Activated CD8-positive, alpha-beta memory T cell treated with anti-CD3 and anti-CD28 coated beads, Interleukin-2, amount 50 U/mL, for 24 hours (primary cell): ENCODE measurements around the gene PPP2R1A.
A peak's percentile ranks its signal among the peaks of the same experiment; 100 is the strongest.
"Not testable (repeated sequence)": the region's sequence is repeated elsewhere in the genome, so short reads cannot be mapped to it uniquely, and the experiment has no call there.

ENCODE experiments used
- DNase-seq: peaks from one replicate; pipeline ENCODE4 v3.0.0-alpha.2; 2020; ENCODE audit errors: extremely low read depth

The PPP2R1A gene

DNA sequence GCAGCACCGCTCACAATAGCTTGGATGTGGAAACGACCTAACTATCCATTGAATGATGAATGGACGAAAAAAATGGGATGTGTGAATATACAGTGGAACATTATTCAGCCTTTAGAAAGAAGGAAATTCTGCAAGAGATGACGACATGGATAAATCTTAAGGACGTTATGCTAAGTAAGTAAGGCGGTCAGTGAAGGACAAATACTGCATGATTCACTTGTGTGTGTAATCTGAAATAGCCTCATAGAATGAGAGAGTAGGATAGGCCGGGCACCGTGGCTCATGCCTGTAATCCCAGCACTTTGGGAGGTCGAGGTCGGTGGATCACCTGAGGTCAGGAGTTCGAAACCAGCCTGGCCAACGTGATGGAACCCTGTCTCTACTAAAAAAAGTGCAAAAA, 54.2 kb downstream of the PPP2R1A start:
- DNase-seq, result no peak

DNA sequence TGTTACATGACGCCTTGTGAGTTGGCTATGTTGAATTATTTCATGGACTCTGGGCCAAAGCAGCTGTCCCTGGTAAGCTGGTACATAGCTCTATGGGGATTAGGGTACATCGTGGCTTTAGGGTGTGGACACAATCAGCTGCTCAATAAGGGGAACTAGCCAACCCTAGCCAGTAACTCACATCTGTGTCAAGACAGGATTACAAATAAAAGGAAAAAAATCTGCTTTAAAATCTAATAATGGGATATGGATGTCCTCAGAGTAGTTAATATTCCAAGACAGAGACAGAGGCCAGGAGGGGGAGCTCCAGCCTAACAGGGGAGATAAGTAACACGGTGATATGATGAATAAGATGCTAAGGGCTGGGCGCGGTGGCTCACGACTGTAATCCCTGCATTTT, 58.4 kb downstream of the PPP2R1A start:
- peak; percentile 25 for DNase-seq

DNA sequence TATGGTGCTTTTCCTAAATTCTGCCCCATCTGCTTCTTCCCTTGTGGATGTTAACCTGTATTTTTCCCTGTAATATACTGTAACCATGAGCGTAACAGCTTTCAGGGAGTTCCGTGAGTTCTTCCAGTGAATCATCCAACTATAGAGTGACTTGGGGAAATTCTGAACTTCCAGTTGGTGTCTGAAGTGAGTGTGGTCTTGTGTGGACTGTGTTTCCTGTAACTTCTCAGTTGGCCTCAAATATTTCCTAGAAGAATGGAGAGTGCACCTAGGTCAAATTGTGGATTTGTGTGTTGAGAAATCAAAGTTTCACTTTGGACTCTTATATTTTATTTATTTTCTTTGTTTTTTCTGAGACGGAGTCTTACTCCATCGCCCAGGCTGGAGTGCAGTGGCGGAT, 68.6 kb downstream of the PPP2R1A start:
- DNase-seq, result no peak

DNA sequence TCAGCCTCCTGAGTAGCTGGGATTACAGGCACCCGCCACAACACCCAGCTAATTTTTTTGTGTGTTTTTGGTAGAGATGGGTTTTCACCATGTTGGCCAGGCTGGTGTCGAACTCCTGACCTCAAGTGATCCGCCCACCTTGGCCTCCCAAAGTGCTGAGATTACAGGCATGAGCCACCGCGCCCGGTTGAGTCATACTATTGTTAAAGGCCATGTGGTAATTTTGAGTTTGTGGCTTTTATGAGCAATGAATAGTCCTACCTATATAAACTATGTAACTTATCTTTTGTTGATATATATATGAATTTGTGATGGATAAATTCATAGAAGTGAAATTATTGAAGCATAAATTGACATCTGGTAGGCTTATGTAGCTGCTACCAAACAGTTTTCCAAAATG, 75.7 kb downstream of the PPP2R1A start:
- not testable (repeated sequence) for DNase-seq

DNA sequence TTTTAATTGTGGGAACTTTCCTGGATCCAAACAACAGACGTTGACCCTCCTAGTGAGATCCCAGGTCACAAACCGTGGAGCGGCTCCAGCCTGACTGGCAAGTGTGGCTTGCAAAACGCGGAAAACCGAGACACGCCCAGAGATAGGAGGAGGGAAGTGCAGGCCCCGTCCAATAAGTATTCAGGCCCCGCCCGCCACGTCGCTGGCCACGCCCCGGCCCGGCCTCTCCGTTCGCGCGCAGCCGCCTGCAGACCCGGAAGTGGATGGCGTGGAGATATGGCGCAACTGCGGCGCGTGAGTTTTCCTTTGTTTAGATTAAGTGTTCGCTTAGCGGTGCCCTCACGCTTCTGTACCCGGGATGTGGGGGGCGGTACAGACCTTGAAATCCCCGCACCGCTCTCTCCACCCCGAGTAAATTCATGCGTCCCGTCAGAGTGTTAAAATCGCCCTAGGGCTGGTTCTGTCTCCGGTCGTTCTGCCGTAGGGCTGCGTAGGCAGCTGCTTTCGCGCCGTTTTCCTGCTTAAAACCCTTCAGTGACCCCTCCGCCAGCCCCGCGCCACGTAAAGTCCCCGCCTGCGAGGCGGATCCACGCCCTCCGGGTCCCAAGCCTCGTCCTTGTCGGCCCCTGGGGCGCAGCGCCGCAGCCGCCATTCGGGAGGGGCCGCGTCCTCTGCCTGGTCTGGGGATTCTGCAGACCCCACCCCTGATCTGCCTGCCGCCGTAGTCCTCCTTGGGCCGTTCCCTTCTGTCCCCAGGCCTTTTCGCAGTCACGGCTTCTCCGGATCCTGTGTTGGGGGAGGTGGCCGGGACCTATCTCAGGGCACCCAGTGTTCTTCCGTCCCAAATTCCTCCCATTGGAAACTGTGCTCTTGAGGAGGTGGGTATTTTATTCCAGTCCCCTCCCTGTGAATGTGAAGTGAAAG, 79.7 kb downstream of the PPP2R1A start, which contains the start of gene ZNF766:
TSS of gene ZNF766 (plus strand) at position 250 of the 924 bp plus-strand sequence. CDS start at position 277, 27 bp downstream.
- DNase-seq, result peak; percentile 93

DNA sequence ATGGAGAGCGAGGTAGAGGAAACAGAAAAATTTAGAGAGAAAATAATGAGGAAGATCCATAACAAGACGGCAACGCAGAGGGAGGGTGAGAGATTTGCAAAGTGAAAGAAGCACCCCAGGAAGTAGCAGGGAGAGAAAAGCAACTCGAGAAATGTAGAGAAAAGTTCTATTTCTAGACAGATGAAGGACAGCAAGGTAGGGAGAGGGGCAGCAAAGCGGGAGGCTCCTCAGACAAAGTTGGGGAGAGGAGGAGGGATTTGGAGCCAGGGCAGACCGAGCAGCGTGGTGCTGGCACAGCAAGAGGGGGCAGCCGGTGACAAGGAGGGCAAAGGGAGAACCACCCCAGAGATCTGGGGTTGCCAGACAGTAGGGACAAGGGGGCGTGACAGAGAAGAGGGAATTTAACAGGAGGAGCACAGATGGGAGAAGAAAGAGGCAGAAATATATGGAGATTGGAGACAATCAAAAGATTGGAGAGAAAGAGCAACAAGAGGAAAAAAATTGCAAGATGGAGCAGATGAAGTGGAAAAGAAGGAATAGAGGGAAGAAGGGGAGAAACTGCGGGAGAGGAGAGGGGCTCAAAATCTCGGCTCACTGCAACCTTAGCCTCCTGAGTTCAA, 80.5 kb downstream of the PPP2R1A start:
- no peak for DNase-seq

DNA sequence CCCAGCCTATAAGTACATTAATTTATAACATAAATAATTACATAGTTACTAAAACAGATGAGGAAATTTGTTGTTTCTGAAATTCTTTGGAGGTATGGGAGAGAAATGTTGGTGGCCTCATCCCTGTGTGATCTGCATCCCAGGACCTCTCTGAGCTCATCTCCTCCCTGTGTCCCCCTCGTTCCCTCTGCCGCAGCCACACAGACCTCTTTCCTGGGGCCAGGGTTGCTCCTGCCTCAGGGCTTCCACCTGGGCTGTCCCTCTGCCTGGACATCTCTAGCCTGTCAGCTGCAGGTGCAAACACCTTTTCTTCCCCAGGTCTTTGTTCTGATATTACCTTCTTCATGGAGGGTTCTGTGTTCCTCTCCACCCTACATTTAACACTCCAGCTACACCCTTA, 83.4 kb downstream of the PPP2R1A start:
- DNase-seq, result no peak

DNA sequence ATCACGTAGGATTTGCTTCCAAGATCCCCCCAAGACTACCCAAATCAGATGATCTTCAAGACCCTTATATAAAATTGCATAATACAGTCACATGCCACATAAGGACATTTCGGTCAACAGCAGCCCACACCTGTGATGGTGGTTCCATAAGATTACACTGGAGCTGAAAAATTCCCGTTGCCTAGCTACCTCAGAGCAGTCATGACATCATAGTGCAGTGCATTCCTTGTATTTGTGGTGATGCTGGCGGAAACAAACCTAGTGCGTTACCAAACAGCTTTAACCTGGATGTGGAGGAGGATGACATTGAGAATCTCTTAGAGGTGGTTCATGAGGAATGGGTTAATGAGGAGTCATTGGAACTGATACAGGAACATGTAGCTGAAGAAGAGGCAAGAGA, 84.3 kb downstream of the PPP2R1A start:
- no peak for DNase-seq

DNA sequence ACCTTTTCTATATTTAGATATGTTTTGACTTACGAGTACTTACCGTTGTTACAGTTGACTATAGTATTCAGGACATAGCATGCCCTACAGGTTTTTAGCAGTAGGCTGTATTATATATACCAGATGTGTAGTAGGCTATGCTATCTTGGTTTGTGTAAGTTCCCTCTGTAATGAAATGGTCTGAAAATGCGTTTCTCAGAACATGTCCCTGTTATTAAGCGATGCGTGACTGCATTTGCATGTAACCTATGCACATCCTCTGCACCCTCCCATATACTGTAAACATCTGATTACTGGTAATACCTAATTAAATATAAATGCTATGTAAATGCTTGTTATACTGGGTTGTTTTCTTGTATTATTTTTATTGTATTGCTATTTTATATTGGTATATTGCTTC, 86.1 kb downstream of the PPP2R1A start:
- DNase-seq, result no peak

DNA sequence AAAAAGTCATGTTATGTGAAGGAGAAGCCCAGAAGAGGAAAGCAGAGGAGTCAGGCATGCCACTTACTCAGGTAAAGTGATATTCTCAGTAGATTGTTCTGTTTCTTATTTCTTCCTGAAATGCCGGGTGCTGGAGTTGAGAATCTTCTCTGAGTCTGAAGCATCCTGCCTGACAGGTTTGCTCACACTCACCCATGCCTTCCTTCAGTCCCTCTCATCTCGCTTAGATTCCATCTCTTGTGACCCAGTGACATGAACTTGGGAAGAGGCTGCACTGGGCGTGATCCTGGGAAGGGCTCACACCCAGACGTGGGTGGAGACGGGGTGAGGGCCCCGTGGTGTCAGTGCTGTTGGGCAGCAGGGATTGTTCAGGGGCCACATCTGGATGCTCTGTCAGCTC, 87.6 kb downstream of the PPP2R1A start:
- no peak for DNase-seq
